HepG2 (cell line): Measurements from ENCODE around the gene XRCC3. TPM values are rescaled to one million over a fixed set of nuclear protein-coding genes. Genes with fewer than 3 reads are reported as not detected.

Experiments used
- ATAC-seq: fragments of 200-7000 bp; cut with Tn5 transposase; 3 replicates; pipeline ENCODE4 v1.9.1; 2020; ENCODE audit warnings: mild to moderate bottlenecking, moderate library complexity
- BruUV-seq: library from RNA; stranded (reverse); fragments of 400-500 nt; replicated peaks from 2 replicates; lab custom pipeline; 2021; lab: Mats Ljungman, UMichigan
- CTCF ChIA-PET: fragments of 300-600 bp; formaldehyde crosslinking; extraction: SDS; loops from one replicate; lab custom pipeline; 2021; ENCODE audit warnings: low total read pairs, inconsistent platforms, low intra/inter-chr PET ratio; lab: Yijun Ruan, JAX
- POLR2A ChIA-PET: fragments of 350-600 bp; sonication (Branson Sonifier 250); formaldehyde crosslinking; loops from one replicate; lab custom pipeline; 2020; ENCODE audit warnings: antibody characterized with exemption, inconsistent platforms; lab: Yijun Ruan, JAX
- DNase-seq: peaks from one replicate; pipeline ENCODE4 v3.0.0-alpha.2; 2015; ENCODE audit warnings: low spot score
- FAIRE-seq: peaks from 3 replicates; lab custom pipeline; 2011; peaks lifted over from hg19 to GRCh38; lab: Jason Lieb, UNC
- H2AFZ ChIP-seq: one replicate; pipeline ENCODE4 v1.6.1; 2011; ENCODE audit warnings: low read length, inconsistent platforms
- H3K27ac ChIP-seq: fragments of 300-600 bp; 3 replicates; pipeline ENCODE4 v1.8.0; 2011; ENCODE audit warnings: mixed run types, mild to moderate bottlenecking, mixed read lengths, low read length, inconsistent platforms; ENCODE audit not compliant: insufficient read depth; ENCODE audit errors: extremely low read length
- H3K27me3 ChIP-seq, 2 experiments: fragments of 200-600 bp in 1 of 2; 2 replicates in 1 of 2; 3 replicates in 1 of 2; pipeline versions ENCODE4 v1.6.0 to v1.8.0; 2011; ENCODE audit warnings: low read length in 2 of 2, mild to moderate bottlenecking in 2 of 2, moderate library complexity in 2 of 2, inconsistent platforms in 1 of 2; ENCODE audit not compliant: insufficient read depth in 2 of 2, control insufficient read depth in 1 of 2
- H3K36me3 ChIP-seq, 2 experiments: fragments of 200-600 bp in 1 of 2; replicated peaks in 1 of 2; 2 replicates in 1 of 2; 3 replicates in 1 of 2; pipeline versions ENCODE4 v1.5.1 to v1.8.0; 2011; ENCODE audit warnings: low read length in 2 of 2, inconsistent platforms in 1 of 2; ENCODE audit not compliant: insufficient read depth in 2 of 2, control insufficient read depth in 1 of 2
- H3K4me1 ChIP-seq: 2 replicates; pipeline ENCODE4 v1.5.1; 2012; ENCODE audit warnings: low read length, inconsistent platforms; ENCODE audit not compliant: insufficient read depth
- H3K4me2 ChIP-seq: 2 replicates; pipeline ENCODE4 v1.6.0; 2011; ENCODE audit warnings: low read depth, low read length, inconsistent platforms
- H3K4me3 ChIP-seq, 3 experiments: fragments of 200-600 bp in 1 of 3; sonication (generic), shearing (Covaris generic) in 1 of 3; replicated peaks in 1 of 3; 2 replicates each; pipeline ENCODE4 v1.5.1; 2011 to 2016; ENCODE audit warnings: low read length in 3 of 3, inconsistent platforms in 2 of 3, low read depth in 2 of 3, mild to moderate bottlenecking in 2 of 3, control low read depth in 1 of 3, mixed read lengths in 1 of 3; ENCODE audit not compliant: insufficient read depth in 1 of 3
- H3K79me2 ChIP-seq: one replicate; pipeline ENCODE4 v1.6.1; 2011; ENCODE audit warnings: low read length, inconsistent platforms; ENCODE audit not compliant: insufficient read depth
- H3K9ac ChIP-seq: 2 replicates; pipeline ENCODE4 v1.6.0; 2011; ENCODE audit warnings: mild to moderate bottlenecking, low read depth, low read length, inconsistent platforms; ENCODE audit not compliant: insufficient read depth
- H3K9me3 ChIP-seq: 2 replicates; pipeline ENCODE4 v1.5.1; 2012; ENCODE audit warnings: mild to moderate bottlenecking, low read length
- H4K20me1 ChIP-seq: 2 replicates; pipeline ENCODE4 v1.6.0; 2011; ENCODE audit warnings: inconsistent platforms, mild to moderate bottlenecking, low read length, moderate library complexity; ENCODE audit not compliant: insufficient read depth
- CENPT ChIP-seq: sonication (generic); formaldehyde crosslinking; IDR thresholded peaks from 2 replicates; pipeline ENCODE4 v1.8.0; 2022; ENCODE audit warnings: low read depth, mild to moderate bottlenecking, moderate library complexity, missing genetic modification reagents
- ELF3 ChIP-seq: IDR thresholded peaks from 2 replicates; pipeline ENCODE4 v1.6.1; 2016; ENCODE audit warnings: missing genetic modification reagents, missing compliant biosample characterization
- NR2C2 ChIP-seq: sonication (generic); formaldehyde crosslinking; IDR thresholded peaks from 2 replicates; pipeline ENCODE4 v1.4.0; 2020; ENCODE audit warnings: missing genetic modification reagents, mild to moderate bottlenecking, moderate library complexity, borderline replicate concordance
- POLR2AphosphoS5 ChIP-seq: IDR thresholded peaks from 2 replicates; pipeline ENCODE4 v1.6.1; 2012; ENCODE audit warnings: low read depth, low read length
- RFXAP ChIP-seq: sonication (generic); formaldehyde crosslinking; IDR thresholded peaks from 2 replicates; pipeline ENCODE4 v1.4.0; 2020; ENCODE audit warnings: missing genetic modification reagents, borderline replicate concordance
- SIN3A ChIP-seq: IDR thresholded peaks from 2 replicates; pipeline ENCODE4 v1.6.1; 2011; ENCODE audit warnings: low read depth, mild to moderate bottlenecking, control low read depth, low read length, borderline replicate concordance
- ZNF564 ChIP-seq: sonication (generic); formaldehyde crosslinking; IDR thresholded peaks from 2 replicates; pipeline ENCODE4 v1.8.1; 2023; ENCODE audit warnings: mild to moderate bottlenecking, missing genetic modification reagents
- ZNF788 ChIP-seq: sonication (generic); formaldehyde crosslinking; IDR thresholded peaks from 2 replicates; pipeline ENCODE4 v1.5.0; 2020; ENCODE audit warnings: mild to moderate bottlenecking, missing genetic modification reagents, borderline replicate concordance
- ZSCAN9 ChIP-seq: IDR thresholded peaks from 2 replicates; pipeline ENCODE4 v1.6.1; 2016; ENCODE audit warnings: borderline replicate concordance
- WGBS: methylation state at CpG from one replicate; pipeline ENCODE4 v1.1.6; 2017; ENCODE audit warnings: low lambda C conversion rate; 5-methylcytosine and 5-hydroxymethylcytosine counted together
- in situ Hi-C: cut with HindIII; loops from 2 replicates; pipeline ENCODE4 v1.10.0; 2017; ENCODE audit warnings: low pct_unique_long_range_greater_than_20kb; ENCODE audit not compliant: extremely low pct_ligation_motif_present
- intact Hi-C: fragments of 100-400 bp; cut with micrococcal nuclease; formaldehyde crosslinking; loops from one replicate; pipeline ENCODE4 v1.10.0; 2022; ENCODE audit not compliant: unreplicated experiment
- polyA plus RNA-seq, 8 experiments: library from polyadenylated mRNA; depleted of rRNA in 3 of 8; stranded (reverse) in 7 of 8; unstranded in 1 of 8; fragments of >200 nt; fragmentation: Illumina TruSeq in 4 of 8; extraction: Trizol in 4 of 8; gene quantifications; 2 replicates each; pipeline versions ENCODE4 v1.2.1 to v1.2.3, GENCODE V29; 2011 to 2016; ENCODE audit warnings: low read depth in 4 of 8, missing spikeins in 1 of 8, mixed read lengths in 1 of 8; ENCODE audit not compliant: insufficient read depth in 1 of 8
- total RNA-seq, 5 experiments: library from RNA; depleted of rRNA; stranded (reverse); fragments of >200 nt; fragmentation: Illumina TruSeq; extraction: Trizol; gene quantifications; 2 replicates each; pipeline ENCODE4 v1.2.3, GENCODE V29; 2016; ENCODE audit warnings: low read depth in 1 of 5

Gene XRCC3
- total and polyA plus RNA-seq, 2 of the 13 experiments (the other 11 are each of a cell fraction or from before 2014, with no cell fraction given), result 5.4 to 25.8 TPM

GRCh38 chr14:103733651-103734050, 18.4 kb upstream of the XRCC3 start (continued):
- TF ChIP-seq ZNF788 (CRISPR knock-in tag) (no peak), ELF3 (no peak), ZSCAN9 (CRISPR knock-in tag) (no peak), CENPT (no peak), RFXAP (CRISPR knock-in tag) (no peak), NR2C2 (CRISPR knock-in tag) (no peak), POLR2AphosphoS5 (no peak), ZNF564 (CRISPR knock-in tag) (no peak)

GRCh38 chr14:103732868-103733620, 17.8 kb upstream of the XRCC3 start:
- H3K27me3 ChIP-seq, result no peaks in the 10 kb centered on the region
- in situ Hi-C loops, result no loop called here
- POLR2A ChIA-PET, result interaction anchor here (1.6 kb wide), 1 partner anchor 18 kb away, joined by 3 read pairs; the partner anchor contains the start of genes XRCC3 and ZFYVE21
- no peak overlapping the region for H3K4me3 ChIP-seq
- H3K36me3 ChIP-seq, result peaks cover 18 to 46% of the 10 kb centered on the region in 2 experiments
- 0 out of 2 replicates have a peak, but pooled peaks cover 10% of the 10 kb centered on the region for H3K4me1 ChIP-seq
- no peak overlapping the region for H3K27ac ChIP-seq
- no peak for ATAC-seq
- 97% methylated on average over 7 of the region's 9 CpGs for WGBS
- no peak for TF ChIP-seq SIN3A
- TF ChIP-seq, all 625 proteins: peak for 0
- FAIRE-seq (no peak), DNase-seq (no peak)
- CTCF ChIA-PET, result no interaction called here
- H3K79me2 ChIP-seq, result no peaks in the 10 kb centered on the region
- no peak overlapping the region for H3K4me2 ChIP-seq
- no peak overlapping the region for H3K9ac ChIP-seq
- H3K9me3 ChIP-seq, result no peaks in the 10 kb centered on the region
- H4K20me1 ChIP-seq, result no peaks in the 10 kb centered on the region
- intact Hi-C loops, result no loop called here
- BruUV-seq, result TSS peak; percentile 33
- H2AFZ ChIP-seq, result no peak overlapping the region
